Measurements from ENCODE around the gene MUSTN1. TPM values are rescaled to one million over a fixed set of nuclear protein-coding genes. Genes with fewer than 3 reads are reported as not detected.

Gene MUSTN1
- not detected in 2 replicates for total RNA-seq

GRCh38 chr3:52834871-52835501, at the start of gene MUSTN1:
MUSTN1 (minus strand) TSS chr3:52835019; CDS start chr3:52834948, 71 bp downstream.

GRCh38 chr3:52830535-52831258, 4.1 kb downstream of the MUSTN1 start, which contains the start of gene ITIH4:
ITIH4 (minus strand) TSS chr3:52830672; CDS start chr3:52830642, 30 bp downstream.

GRCh38 chr3:52794612-52795099, 40.2 kb downstream of the MUSTN1 start, which contains the start of gene ITIH3:
ITIH3 (plus strand) TSS chr3:52794796; CDS start chr3:52794804, 8 bp downstream.

Other genes starting within 250 kb of the MUSTN1 start
- 58.5 and 83.1 TPM in 2 replicates for gene PBRM1, start 149.1 kb downstream of the MUSTN1 start, total RNA-seq
- 206 and 216 TPM in 2 replicates for gene GNL3, start 149.0 kb downstream of the MUSTN1 start, total RNA-seq
- gene GLT8D1, start 129.2 kb downstream of the MUSTN1 start, total RNA-seq, result 85.4 and 90.9 TPM in 2 replicates
- 50.3 and 52.0 TPM in 2 replicates for gene SPCS1, start 128.9 kb downstream of the MUSTN1 start, total RNA-seq
- 13.3 and 22.6 TPM in 2 replicates for gene NEK4, start 64.1 kb downstream of the MUSTN1 start, total RNA-seq
- gene ITIH1, start 57.4 kb downstream of the MUSTN1 start, total RNA-seq, result not detected in 2 replicates
- gene ITIH3, start 40.2 kb downstream of the MUSTN1 start, total RNA-seq, result not detected in 2 replicates
- 0.76 TPM in 1 of 2 replicates, not detected in the other for gene ITIH4, start 4.3 kb downstream of the MUSTN1 start, total RNA-seq
- 9.1 and 13.2 TPM in 2 replicates for gene STIMATE, start 62.5 kb upstream of the MUSTN1 start, total RNA-seq
- gene SFMBT1, start 211.1 kb upstream of the MUSTN1 start, total RNA-seq, result 4.2 and 7.0 TPM in 2 replicates